Hematopoietic multipotent progenitor cell treated with erythropoietin and hydrocortisone succinate and interleukin-3 and kit ligand, for 17 days (in vitro differentiated cells): ENCODE measurements around the gene ADGRE3.
"Not testable (repeated sequence)": the region's sequence is repeated elsewhere in the genome, so short reads cannot be mapped to it uniquely, and the experiment has no call there.

Experiments
- DNase-seq: peaks from one replicate; pipeline ENCODE4 v3.0.0-alpha.2; 2015; ENCODE audit warnings: low spot score

Gene ADGRE3

DNA sequence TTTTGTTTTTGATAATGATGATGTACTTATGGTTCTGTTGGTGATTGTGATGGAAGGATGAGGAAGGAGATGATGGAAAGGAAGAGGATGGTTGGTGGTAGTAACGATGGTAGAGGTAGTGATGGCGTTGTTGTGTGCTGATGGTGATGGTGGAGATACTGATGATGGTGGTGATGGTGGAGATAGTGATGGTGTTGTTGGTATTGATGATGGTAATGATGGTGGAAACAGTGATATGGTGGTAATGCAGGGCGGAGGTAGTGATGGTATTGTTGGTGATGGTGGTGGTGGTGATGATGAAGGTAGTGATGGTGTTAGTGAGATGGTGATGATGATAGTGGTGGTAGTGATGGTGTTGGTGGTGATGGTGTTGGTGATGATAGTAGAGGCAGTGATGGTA, 79.1 kb downstream of the ADGRE3 start:
- DNase-seq: no peak

DNA sequence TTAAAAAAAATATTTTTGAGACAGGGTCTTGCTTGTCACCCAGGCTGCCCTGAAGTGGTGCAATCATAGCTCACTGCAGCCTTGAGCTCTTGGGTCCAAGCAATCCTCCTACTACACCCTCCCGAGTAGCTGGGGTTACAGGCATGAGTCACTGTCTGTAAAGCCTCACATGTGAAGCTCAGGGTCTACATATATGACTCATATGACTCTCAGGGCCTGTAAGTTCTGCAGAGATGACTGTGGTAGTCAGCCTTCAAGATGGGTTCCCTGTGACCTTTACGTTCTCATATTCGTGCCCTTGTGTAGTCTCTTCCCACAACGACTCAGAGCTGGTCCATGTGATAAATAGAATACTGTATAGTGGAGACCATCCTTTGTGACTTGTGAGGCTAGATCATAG, 85.2 kb downstream of the ADGRE3 start:
- not testable (repeated sequence) for DNase-seq

GRCh38 chr19:14585187-14585586, 89.5 kb downstream of the ADGRE3 start:
- not testable (repeated sequence) for DNase-seq

DNA sequence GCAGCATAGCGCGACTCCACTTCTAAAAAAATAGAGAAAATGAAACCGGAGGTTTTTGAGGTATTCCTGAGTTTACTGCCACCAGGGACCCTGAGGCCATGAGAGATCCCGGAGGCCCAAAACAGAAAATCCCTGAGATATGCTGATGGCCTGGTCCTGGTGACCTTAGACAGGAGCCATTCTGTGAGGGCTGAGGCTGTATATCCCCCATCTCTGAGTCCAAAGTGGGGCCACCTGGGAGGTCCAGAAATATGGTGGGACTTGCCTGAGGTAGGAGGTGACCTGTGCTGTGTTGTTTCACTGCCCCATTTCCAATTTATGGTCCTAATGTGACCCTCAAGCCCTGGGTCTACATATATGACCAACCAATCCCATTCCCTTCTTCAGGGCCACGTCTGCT, 90.3 kb downstream of the ADGRE3 start:
- not testable (repeated sequence) for DNase-seq

DNA sequence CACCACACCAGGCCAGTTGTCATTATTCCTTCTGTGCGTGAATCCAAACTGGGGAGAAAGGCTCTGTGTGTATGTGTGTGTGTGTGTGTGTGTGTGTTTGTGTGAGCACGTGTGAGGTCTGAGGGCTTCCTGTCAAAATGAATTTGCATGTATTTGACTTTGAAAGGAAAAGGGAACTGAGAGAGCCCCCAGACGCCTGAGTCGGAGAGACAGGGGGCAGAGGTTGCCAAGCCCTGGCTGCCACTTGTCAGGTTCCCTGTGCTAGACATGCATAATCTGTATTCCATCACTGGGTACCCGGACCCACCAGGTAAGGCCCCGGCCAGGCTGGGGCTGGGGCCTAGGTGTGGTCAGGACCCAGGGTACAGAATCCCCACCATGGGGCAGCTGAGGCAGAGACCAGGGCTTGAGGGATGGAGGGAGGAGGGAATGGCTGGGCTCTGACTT, 91.7 kb downstream of the ADGRE3 start, which contains the start of gene CLEC17A:
Gene CLEC17A (plus strand): TSS at position 191 of the 447 bp plus-strand sequence. CDS start 77 bp downstream, at position 268.
- DNase-seq: no peak

- no peak for DNase-seq
Observed at GRCh38 chr19:14580623-14581237, 93.9 kb downstream of the ADGRE3 start.

GRCh38 chr19:14577885-14578427, 96.7 kb downstream of the ADGRE3 start:
- no peak for DNase-seq

DNA sequence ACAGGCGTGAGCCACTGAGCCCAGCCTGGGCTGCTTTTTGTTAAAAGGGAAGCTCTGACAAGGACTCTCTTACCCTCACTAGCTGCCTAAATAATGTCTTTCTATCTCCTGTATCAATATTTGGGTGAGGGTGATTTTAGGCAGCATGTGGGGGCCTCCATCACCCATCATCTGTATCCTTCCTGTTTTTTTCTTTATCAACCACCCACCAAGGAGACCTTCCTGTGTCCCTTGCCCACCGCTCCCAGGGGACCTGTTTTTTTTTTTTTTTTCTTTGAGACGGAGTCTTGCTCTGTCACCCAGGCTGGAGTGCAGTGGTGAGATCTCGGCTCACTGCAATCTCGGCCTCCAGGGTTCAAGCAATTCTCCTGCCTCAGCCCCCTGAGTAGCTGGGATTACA, 97.4 kb downstream of the ADGRE3 start:
- DNase-seq: no peak

GRCh38 chr19:14576363-14576762, 98.3 kb downstream of the ADGRE3 start:
- no peak for DNase-seq

DNA sequence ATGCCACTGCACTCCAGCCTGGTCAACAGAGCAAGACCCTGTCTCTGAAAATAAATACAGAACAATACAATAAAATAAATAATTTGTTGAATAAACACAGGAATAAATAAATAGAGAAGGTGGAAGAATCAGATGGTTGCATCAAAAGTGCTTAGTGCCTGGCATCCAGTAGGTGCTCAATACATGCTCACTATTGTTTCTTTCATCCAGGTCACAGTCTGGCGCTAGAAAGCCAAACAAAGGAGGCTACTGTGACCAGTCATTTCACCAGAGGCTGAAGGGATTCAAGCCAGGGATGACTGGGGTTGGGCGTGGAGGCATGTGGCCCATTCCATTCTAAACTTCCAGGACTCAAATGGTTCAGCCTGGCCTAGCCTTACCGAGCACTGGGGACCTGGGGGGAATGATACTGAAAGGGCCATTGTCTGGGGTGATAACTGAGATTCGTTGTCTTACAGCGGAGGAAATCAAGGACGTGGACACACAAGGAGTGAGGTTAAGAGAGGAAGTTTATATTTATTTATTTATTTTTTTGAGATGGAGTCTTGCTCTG, 99.1 kb downstream of the ADGRE3 start:
- no peak for DNase-seq

- peak; percentile 94 for DNase-seq
Observed at GRCh38 chr19:14571695-14572490, 102.8 kb downstream of the ADGRE3 start, which contains the start of gene NDUFB7. Gene NDUFB7, minus strand, starts transcription at chr19:14572066. Its CDS starts 66 bp downstream, at chr19:14572000.

DNA sequence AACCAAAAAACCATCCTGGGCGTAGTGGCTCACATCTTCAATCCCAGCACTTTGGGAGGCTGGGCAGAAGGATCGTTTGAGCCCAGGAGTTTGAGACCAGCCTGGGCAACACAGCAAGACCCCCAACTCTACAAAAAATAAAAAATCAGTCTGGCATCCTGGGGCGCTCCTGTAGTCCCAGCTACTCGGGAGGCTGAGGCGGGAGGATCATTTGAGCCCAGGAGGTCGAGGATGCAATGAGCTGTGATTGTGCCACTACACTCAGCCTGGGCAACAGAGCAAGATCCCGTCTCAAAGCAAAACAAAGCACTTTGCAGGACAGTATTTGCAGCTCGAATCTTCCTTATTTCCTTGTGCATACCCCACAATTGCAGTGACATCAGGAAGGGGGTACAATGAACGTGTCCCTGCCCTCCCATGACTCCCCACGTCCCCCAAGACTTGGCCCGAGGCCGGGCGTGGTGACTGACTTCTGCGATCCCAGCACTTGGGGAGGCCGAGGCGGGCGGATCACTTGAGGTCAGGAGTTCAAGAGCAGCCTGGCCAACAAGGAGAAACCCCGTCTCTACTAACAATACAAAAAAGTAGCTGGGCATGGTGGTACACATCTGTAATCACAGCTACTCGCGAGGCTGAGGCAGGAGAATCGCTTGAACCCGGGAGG, 103.6 kb downstream of the ADGRE3 start:
- DNase-seq: no peak
